Skeletal muscle tissue (tissue), 4 donors: ENCODE measurements around the gene SLC7A14. TPM values are rescaled to one million over a fixed set of nuclear protein-coding genes. Genes with fewer than 3 reads are reported as not detected.

Experiments
- H3K27ac ChIP-seq: one replicate; pipeline ENCODE4 v1.7.0; 2013; ENCODE audit warnings: mild to moderate bottlenecking, low read depth, low read length, inconsistent platforms
- H3K27me3 ChIP-seq, 3 donors: one replicate each; pipeline ENCODE4 v1.7.0; 2013; ENCODE audit warnings: low read length in 3 of 3; ENCODE audit not compliant: control insufficient read depth in 3 of 3, insufficient read depth in 3 of 3
- H3K36me3 ChIP-seq, 3 donors: one replicate each; pipeline ENCODE4 v1.7.0; 2013; ENCODE audit warnings: low read length in 3 of 3; ENCODE audit not compliant: control insufficient read depth in 3 of 3, insufficient read depth in 3 of 3
- H3K4me1 ChIP-seq, 3 donors: one replicate each; pipeline ENCODE4 v1.7.0; 2013; ENCODE audit warnings: low read length in 3 of 3, mild to moderate bottlenecking in 3 of 3; ENCODE audit not compliant: control insufficient read depth in 3 of 3, insufficient read depth in 3 of 3
- H3K4me3 ChIP-seq, 3 donors: one replicate each; pipeline ENCODE4 v1.7.0; 2013; ENCODE audit warnings: low read length in 3 of 3
- H3K9ac ChIP-seq, 3 donors: one replicate each; pipeline ENCODE4 v1.7.0; 2013; ENCODE audit warnings: low read length in 3 of 3, mild to moderate bottlenecking in 3 of 3, moderate library complexity in 2 of 3, low read depth in 1 of 3
- H3K9me3 ChIP-seq, 3 donors: one replicate each; pipeline ENCODE4 v1.7.0; 2013; ENCODE audit warnings: low read length in 3 of 3; ENCODE audit not compliant: control insufficient read depth in 3 of 3
- total RNA-seq: library from RNA; depleted of rRNA; stranded (reverse); fragments of >200 nt; gene quantifications from one replicate; pipeline ENCODE4 v1.2.3, GENCODE V29; 2014
- donor health status: Osteomylitis.

Gene SLC7A14
- total RNA-seq, 1 donor from 2014 or later = not detected

DNA sequence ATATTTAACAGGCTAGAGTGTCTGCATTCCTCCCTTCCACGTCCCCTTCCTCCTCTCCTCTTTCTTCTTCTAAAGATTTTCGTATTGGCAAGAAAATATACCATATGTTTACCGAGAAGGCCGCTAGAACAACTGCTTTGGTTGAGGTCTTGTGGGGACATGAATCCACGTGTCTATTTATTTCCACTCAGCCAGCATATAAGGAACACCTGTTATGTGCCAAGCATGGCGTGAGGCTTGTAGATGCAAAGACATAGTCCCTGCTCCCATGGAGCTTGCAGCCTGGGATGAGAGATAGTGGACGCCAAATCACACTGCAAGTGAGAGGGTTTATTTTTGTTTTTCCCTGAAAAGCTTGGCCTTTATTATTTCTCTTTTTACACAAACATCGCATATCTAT lies 57.1 kb downstream of the SLC7A14 start:
- peak overlapping the region in 1 of 3 donors; percentile 7 for H3K4me3 ChIP-seq
- no peaks in the 10 kb centered on the region for H3K36me3 ChIP-seq
- H3K4me1 ChIP-seq = peaks cover 0 to 5% (median 0%) of the 10 kb centered on the region in 3 donors
- H3K27me3 ChIP-seq = no peaks in the 10 kb centered on the region
- H3K27ac ChIP-seq = no peak overlapping the region
- no peaks in the 10 kb centered on the region for H3K9me3 ChIP-seq
- H3K9ac ChIP-seq = no peak overlapping the region

DNA sequence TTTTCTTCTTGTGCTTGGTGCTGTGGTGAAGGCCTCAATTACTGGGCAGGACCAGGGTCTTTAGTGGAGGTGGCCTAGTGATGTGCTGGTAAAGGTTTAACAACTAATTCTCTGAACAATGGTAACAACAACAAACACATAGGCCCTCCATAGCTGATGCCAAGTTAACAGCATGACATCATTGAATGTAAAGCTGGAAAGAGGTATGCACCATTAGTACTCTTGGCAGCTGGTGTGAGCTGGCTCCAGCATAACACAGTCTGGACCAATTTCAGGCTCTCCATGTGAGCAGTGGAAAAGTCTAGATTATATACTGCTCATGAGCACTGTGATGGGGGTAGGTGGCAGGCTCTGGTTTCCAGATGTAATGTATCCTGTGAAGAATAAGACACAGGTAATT lies 61.8 kb downstream of the SLC7A14 start:
- Histone ChIP-seq H3K9ac (no peak overlapping the region), H3K36me3 (no peaks in the 10 kb centered on the region), H3K27me3 (no peaks in the 10 kb centered on the region), H3K4me1 (peaks cover 0 to 5% (median 0%) of the 10 kb centered on the region in 3 donors), H3K4me3 (no peak overlapping the region), H3K9me3 (no peaks in the 10 kb centered on the region), H3K27ac (no peak overlapping the region)

DNA sequence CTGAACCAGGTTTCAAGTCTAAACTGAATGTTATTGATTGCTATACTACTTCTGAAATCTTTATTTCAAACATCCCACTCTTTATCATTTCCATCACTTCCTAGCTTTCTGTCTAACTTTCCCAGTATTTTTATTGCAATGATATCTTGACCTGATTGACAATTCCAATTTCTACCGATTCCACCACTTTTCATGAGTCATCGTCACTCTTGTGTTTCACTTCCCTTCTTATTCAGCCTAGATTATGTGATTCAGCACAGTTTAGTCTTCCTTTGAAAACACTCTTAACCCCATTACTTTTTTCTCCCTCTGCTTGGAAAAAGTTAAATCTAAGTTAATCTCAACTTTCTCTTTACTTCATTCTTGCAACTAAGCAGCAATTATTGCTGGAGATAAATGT lies 62.6 kb downstream of the SLC7A14 start:
- Histone ChIP-seq H3K9me3 (no peaks in the 10 kb centered on the region), H3K27me3 (no peaks in the 10 kb centered on the region), H3K4me3 (no peak overlapping the region), H3K4me1 (no peaks in the 10 kb centered on the region), H3K9ac (no peak overlapping the region), H3K36me3 (no peaks in the 10 kb centered on the region), H3K27ac (no peak overlapping the region)

DNA sequence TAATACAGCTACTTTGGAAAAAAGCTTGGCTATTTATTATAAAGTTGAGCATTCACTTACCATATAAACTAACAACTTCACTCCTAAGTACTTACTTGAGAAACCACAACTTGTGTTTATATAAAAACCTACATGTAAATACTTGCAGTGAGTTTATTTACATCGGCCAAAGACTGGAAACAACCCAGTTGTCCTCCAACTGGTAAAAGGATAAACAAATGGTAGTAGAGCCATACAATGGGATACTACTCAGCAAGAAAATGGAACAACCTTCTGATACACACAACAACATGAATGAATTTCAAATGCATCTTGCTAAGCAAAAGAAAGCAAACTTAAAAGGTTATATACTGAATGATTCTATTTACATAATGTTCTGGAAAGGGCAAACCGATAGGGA lies 63.7 kb downstream of the SLC7A14 start:
- H3K36me3 ChIP-seq = no peaks in the 10 kb centered on the region
- H3K4me3 ChIP-seq = no peak overlapping the region
- H3K4me1 ChIP-seq = no peaks in the 10 kb centered on the region
- no peaks in the 10 kb centered on the region for H3K27me3 ChIP-seq
- no peak overlapping the region for H3K27ac ChIP-seq
- no peak overlapping the region for H3K9ac ChIP-seq
- H3K9me3 ChIP-seq = no peaks in the 10 kb centered on the region

DNA sequence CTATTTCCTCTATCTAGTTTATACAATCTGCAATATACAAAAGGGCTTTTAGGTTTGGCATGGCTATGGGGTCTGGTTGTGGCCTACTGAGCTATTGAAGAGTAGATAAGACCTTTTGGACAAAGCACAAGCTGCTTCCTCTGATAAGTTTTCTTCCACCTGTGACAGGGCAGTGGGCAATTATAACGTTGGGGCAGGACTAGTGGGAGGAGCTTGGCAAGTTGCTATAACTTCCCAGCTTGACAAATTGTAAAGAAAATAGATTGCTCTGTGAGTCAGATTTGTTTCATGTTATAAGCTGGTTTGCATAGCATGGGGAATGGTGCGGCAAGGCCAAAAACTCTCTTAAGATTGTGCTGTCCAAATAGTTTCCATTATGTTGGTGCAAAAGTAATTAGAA lies 64.9 kb downstream of the SLC7A14 start:
- no peak overlapping the region for H3K4me3 ChIP-seq
- H3K9ac ChIP-seq = no peak overlapping the region
- no peaks in the 10 kb centered on the region for H3K27me3 ChIP-seq

DNA sequence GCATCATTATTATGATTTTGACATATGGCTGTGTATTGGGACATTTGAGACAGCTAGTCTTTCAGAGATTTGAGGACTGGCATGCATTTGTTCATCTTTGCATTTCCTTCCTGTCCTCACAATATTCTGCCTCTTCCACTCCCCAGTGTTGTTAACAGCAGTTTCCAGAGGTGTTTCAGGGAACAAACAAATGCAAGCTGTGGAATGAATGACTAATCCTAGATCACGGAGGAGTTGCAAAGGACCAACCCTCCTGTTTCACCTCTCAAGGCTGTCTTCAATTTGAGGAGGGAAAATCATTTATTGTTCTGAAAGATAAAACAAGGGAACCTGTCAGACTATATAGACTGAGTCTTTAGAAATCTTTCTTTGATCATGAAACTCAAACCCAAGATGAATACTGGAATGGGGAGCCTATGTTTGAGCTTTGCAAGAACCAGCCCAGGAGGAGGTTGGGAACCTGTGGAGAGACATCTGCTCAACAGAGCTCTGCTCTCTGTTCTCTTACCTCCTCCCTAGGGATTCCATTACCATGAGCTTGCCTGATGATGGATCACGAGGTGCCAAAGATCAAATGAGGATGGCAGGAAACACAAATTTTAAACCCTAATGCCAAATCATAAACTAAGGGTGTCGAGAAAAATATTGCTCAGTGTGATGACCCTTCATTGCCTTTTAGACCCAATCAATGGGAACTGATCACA lies 68.5 kb downstream of the SLC7A14 start:
- Histone ChIP-seq H3K4me1 (no peaks in the 10 kb centered on the region), H3K27me3 (no peaks in the 10 kb centered on the region), H3K4me3 (no peak overlapping the region), H3K27ac (no peak overlapping the region), H3K36me3 (no peaks in the 10 kb centered on the region), H3K9ac (no peak overlapping the region), H3K9me3 (no peaks in the 10 kb centered on the region)

More for the DNA sequence above, 64.9 kb downstream of the SLC7A14 start:
- H3K27ac ChIP-seq = no peak overlapping the region
- H3K9me3 ChIP-seq = no peaks in the 10 kb centered on the region
- no peaks in the 10 kb centered on the region for H3K36me3 ChIP-seq
- no peaks in the 10 kb centered on the region for H3K4me1 ChIP-seq

DNA sequence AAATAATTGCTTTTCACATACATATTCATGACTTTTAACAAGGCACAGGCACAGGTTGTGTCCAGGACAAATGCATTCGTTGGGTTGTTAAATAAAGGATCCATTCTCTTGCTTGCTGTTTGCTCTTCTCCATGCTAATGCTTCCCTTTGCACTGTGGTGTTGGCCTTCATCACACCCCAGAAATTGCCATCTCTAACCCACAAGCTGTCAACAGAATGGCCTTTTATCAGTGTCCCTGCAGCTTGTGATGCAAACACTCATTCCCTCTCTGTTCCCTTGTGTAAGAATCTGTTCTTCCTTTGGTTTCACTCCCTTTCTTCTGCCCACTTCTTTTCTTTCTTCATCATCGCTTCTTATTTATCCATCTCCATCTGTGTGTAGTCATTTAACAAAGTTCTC lies 72.2 kb downstream of the SLC7A14 start:
- Histone ChIP-seq H3K36me3 (no peaks in the 10 kb centered on the region), H3K4me3 (no peak overlapping the region), H3K4me1 (no peaks in the 10 kb centered on the region), H3K9me3 (no peaks in the 10 kb centered on the region), H3K27ac (no peak overlapping the region), H3K9ac (no peak overlapping the region), H3K27me3 (no peaks in the 10 kb centered on the region)

DNA sequence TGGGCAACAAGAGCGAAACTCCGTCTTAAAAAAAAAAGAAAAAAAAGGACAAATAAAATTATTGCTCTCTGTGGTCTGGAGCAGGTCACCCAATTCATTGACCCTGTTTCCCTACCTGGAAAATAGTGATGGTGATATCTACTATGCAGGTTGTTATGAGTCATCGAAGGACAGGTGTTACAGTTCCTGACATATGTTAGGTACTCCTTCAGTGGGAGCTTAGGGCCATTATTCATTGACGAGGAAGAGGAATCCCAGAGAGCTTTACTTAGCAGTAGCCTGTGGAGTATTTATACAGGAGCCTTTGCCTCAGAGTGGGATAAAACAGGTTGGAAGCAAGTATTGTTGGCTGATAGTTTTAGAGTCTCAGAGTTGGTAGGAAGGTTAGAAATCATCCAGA lies 74.5 kb downstream of the SLC7A14 start:
- Histone ChIP-seq H3K27ac (no peak overlapping the region), H3K36me3 (no peaks in the 10 kb centered on the region), H3K9ac (no peak overlapping the region), H3K4me1 (no peaks in the 10 kb centered on the region), H3K27me3 (no peaks in the 10 kb centered on the region), H3K4me3 (no peak overlapping the region), H3K9me3 (no peaks in the 10 kb centered on the region)

DNA sequence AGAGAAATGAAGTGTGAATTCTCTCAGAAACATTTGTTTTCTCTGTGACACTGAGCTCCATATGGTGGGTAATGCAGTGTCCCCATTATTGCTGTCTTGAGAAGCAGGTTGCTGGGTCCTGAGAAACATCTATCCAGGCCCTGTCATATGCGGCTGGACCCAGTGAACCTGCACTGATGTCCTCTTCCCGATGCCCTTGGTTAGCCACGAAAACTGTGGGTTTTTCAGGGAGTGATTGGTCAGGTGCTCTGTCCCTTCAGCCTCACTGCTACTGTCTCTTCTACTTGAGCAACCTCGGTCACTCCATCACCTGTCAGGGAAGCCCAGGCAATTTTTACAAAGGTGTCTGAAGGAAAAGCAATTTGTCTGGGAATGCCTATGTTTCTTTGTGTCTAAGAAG lies 77.0 kb downstream of the SLC7A14 start:
- no peaks in the 10 kb centered on the region for H3K27me3 ChIP-seq
- no peaks in the 10 kb centered on the region for H3K9me3 ChIP-seq
- no peaks in the 10 kb centered on the region for H3K36me3 ChIP-seq
- H3K9ac ChIP-seq = no peak overlapping the region
- H3K4me3 ChIP-seq = no peak overlapping the region
- H3K4me1 ChIP-seq = no peaks in the 10 kb centered on the region
- H3K27ac ChIP-seq = no peak overlapping the region

DNA sequence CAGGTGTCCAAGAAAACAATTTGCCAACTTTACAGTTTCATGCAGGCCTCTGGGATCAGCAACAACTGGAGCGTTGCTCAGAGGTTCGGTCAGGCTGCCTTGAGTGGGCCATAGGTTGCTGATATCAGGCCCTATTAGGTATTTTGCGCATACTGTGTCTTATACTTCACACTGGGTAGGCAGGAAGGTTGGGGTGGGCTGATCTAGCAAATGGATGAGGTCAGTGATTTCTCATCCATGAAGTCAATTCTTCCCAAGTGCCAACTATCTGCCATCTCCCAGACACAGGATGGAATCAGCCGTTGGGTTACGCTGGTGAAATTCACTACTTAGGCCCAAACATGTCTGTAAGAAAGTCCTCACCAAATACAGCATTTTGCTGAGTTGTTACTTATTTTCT lies 77.6 kb downstream of the SLC7A14 start:
- no peaks in the 10 kb centered on the region for H3K4me1 ChIP-seq
- H3K27me3 ChIP-seq = no peaks in the 10 kb centered on the region
- no peaks in the 10 kb centered on the region for H3K36me3 ChIP-seq
- no peak overlapping the region for H3K4me3 ChIP-seq
- no peak overlapping the region for H3K27ac ChIP-seq
- no peaks in the 10 kb centered on the region for H3K9me3 ChIP-seq
- H3K9ac ChIP-seq = no peak overlapping the region
